Kidney (tissue), 14 donors: ENCODE results near the gene PLEKHA6. TPM values are rescaled to one million over a fixed set of nuclear protein-coding genes. Genes with fewer than 3 reads are reported as not detected.

Experiments
- DNase-seq, 5 donors: peaks; one replicate each; pipeline ENCODE4 v3.0.0-alpha.2; 2013 to 2020
- FAIRE-seq: peaks from 2 replicates; lab custom pipeline; 2012; peaks lifted over from hg19 to GRCh38; lab: Jason Lieb, UNC
- H3K27ac ChIP-seq, 2 donors: one replicate each; pipeline ENCODE4 v1.7.0; 2013; ENCODE audit warnings: low read depth in 2 of 2, low read length in 2 of 2, inconsistent platforms in 1 of 2
- H3K27me3 ChIP-seq: one replicate; pipeline ENCODE4 v1.7.1; 2013; ENCODE audit warnings: low read length, inconsistent platforms; ENCODE audit not compliant: control insufficient read depth, insufficient read depth
- H3K36me3 ChIP-seq, 3 donors: one replicate each; pipeline versions ENCODE4 v1.7.0 to v1.7.1; 2013; ENCODE audit warnings: low read length in 3 of 3, control low read depth in 1 of 3, inconsistent platforms in 1 of 3; ENCODE audit not compliant: insufficient read depth in 3 of 3, control insufficient read depth in 2 of 3
- H3K4me1 ChIP-seq, 3 donors: one replicate each; pipeline versions ENCODE4 v1.7.0 to v1.7.1; 2013; ENCODE audit warnings: low read length in 3 of 3, inconsistent platforms in 1 of 3, low read depth in 1 of 3; ENCODE audit not compliant: control insufficient read depth in 2 of 3, insufficient read depth in 2 of 3
- H3K4me3 ChIP-seq, 3 donors: one replicate each; pipeline versions ENCODE4 v1.7.0 to v1.8.1; 2013; ENCODE audit warnings: low read length in 3 of 3, control low read depth in 1 of 3, inconsistent platforms in 1 of 3
- H3K9ac ChIP-seq, 3 donors: one replicate each; pipeline versions ENCODE4 v1.7.0 to v1.7.1; 2013; ENCODE audit warnings: low read length in 3 of 3, control low read depth in 1 of 3, inconsistent platforms in 1 of 3
- H3K9me3 ChIP-seq, 3 donors: one replicate each; pipeline versions ENCODE4 v1.7.0 to v1.7.1; 2013; ENCODE audit warnings: low read length in 3 of 3, control low read depth in 1 of 3, inconsistent platforms in 1 of 3; ENCODE audit not compliant: control insufficient read depth in 2 of 3, insufficient read depth in 1 of 3
- intact Hi-C: fragments of 100-400 bp; cut with DNase I; formaldehyde crosslinking; loops from one replicate; pipeline ENCODE4 v1.11.1; 2022
- polyA plus RNA-seq: library from polyadenylated mRNA; stranded (reverse); fragments of 350-450 nt; fragmentation: Illumina TruSeq; extraction: RNeasy Lipid Tissue Mini Kit (QIAGEN cat#74804); gene quantifications from one replicate; pipeline ENCODE4 v1.2.3, GENCODE V29; 2014; ENCODE audit warnings: low read depth, low replicate concordance; ENCODE audit not compliant: insufficient read depth
- total RNA-seq: library from RNA; stranded (reverse); fragmentation: NEBNext Ultra II Directional; extraction: Animal tissue kit (Norgen Biotek cat#: 25700); gene quantifications from one replicate; pipeline ENCODE4 v1.2.1, GENCODE V29; 2021
- TF ChIP-seq, protein P1 (sequence below): IDR thresholded peaks from 3 replicates; pipeline ENCODE4 v1.5.1; 2012; ENCODE audit warnings: mild to moderate bottlenecking, moderate library complexity, borderline replicate concordance; ENCODE audit not compliant: insufficient read depth; ENCODE audit errors: extremely low read depth
- donor health status: control.
- donor health status: control.
- donor health status: control.
- donor health status: control.
- donor health status: control.
- donor health status: DM: yes; HTN: yes; CAD: no.
- donor health status: Normal renal cell carcinoma (clear cell type).

The PLEKHA6 gene
- total and polyA plus RNA-seq, 2 donors from 2014 or later = 17.5 to 65.1 TPM

DNA sequence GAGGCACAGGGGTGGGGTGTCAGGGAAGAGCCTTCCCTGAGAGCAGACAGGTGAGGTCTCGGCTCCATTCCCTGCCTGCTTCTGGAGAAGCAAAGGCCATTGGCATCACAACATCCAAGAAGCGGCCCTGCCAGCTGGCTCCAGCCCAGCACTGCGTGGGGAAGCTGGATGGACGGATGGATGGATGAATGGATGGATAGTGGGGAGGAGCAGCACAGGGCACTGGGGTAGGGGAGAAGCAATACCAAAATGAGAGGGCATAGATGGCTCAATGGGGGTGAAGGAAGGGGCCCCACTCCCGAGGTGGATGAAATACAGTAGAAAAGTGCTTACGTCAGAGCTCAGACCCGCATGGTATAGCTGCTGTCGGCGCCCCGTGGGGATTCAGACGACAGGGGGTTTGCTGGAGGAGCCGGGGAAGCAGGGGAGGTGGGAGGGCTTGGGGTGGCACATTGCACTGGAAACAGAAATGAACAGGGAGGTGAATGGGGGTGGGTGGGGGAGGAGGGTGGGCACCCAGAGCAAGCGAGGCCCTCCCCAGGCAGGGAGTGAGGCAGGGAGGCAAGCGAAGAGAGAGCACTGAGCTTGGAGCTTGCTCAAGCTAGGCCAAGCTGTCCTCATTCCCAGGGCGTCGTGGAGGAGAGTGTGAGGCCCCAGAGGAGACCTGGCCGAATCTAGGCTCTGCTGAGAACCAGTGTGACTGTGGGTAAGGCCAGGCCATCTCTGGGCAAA, 136.4 kb downstream of the PLEKHA6 start:
- no peak overlapping the region for H3K9ac ChIP-seq
- DNase-seq (no peak), FAIRE-seq (no peak)
- TF ChIP-seq, protein P1, sequence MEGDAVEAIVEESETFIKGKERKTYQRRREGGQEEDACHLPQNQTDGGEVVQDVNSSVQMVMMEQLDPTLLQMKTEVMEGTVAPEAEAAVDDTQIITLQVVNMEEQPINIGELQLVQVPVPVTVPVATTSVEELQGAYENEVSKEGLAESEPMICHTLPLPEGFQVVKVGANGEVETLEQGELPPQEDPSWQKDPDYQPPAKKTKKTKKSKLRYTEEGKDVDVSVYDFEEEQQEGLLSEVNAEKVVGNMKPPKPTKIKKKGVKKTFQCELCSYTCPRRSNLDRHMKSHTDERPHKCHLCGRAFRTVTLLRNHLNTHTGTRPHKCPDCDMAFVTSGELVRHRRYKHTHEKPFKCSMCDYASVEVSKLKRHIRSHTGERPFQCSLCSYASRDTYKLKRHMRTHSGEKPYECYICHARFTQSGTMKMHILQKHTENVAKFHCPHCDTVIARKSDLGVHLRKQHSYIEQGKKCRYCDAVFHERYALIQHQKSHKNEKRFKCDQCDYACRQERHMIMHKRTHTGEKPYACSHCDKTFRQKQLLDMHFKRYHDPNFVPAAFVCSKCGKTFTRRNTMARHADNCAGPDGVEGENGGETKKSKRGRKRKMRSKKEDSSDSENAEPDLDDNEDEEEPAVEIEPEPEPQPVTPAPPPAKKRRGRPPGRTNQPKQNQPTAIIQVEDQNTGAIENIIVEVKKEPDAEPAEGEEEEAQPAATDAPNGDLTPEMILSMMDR = no peak
- H3K27me3 ChIP-seq = no peaks in the 10 kb centered on the region
- no peaks in the 10 kb centered on the region for H3K9me3 ChIP-seq
- no peak overlapping the region for H3K4me3 ChIP-seq
- intact Hi-C loops = no loop called here
- H3K36me3 ChIP-seq = peaks cover 0 to 27% (median 22%) of the 10 kb centered on the region in 3 donors
- peaks cover 0 to 20% (median 19%) of the 10 kb centered on the region in 3 donors for H3K4me1 ChIP-seq
- H3K27ac ChIP-seq = no peak overlapping the region

DNA sequence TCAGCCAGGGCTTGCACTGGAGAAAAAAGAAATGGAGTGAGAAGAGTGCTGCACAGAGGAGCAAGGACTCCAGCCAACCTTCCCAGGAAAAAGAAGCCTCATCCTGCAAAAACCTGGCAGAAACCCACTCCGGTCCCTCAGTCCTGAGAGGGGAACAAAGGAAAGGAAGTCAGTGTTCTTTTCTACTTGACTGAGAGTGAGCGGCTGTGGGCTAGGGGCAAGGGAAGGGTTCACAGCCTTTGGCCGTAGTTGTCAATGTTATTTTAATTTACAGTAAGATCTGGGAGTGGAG, 137.0 kb downstream of the PLEKHA6 start:
- no peak overlapping the region for H3K27ac ChIP-seq
- peaks cover 0 to 19% (median 18%) of the 10 kb centered on the region in 3 donors for H3K4me1 ChIP-seq
- H3K9ac ChIP-seq = no peak overlapping the region
- no peak for FAIRE-seq
- DNase-seq = no peak
- H3K9me3 ChIP-seq = no peaks in the 10 kb centered on the region
- no peak overlapping the region for H3K4me3 ChIP-seq
- TF ChIP-seq, protein P1 = no peak
- H3K27me3 ChIP-seq = no peaks in the 10 kb centered on the region
- intact Hi-C loops = no loop called here
- H3K36me3 ChIP-seq = peaks cover 0 to 24% (median 16%) of the 10 kb centered on the region in 3 donors

DNA sequence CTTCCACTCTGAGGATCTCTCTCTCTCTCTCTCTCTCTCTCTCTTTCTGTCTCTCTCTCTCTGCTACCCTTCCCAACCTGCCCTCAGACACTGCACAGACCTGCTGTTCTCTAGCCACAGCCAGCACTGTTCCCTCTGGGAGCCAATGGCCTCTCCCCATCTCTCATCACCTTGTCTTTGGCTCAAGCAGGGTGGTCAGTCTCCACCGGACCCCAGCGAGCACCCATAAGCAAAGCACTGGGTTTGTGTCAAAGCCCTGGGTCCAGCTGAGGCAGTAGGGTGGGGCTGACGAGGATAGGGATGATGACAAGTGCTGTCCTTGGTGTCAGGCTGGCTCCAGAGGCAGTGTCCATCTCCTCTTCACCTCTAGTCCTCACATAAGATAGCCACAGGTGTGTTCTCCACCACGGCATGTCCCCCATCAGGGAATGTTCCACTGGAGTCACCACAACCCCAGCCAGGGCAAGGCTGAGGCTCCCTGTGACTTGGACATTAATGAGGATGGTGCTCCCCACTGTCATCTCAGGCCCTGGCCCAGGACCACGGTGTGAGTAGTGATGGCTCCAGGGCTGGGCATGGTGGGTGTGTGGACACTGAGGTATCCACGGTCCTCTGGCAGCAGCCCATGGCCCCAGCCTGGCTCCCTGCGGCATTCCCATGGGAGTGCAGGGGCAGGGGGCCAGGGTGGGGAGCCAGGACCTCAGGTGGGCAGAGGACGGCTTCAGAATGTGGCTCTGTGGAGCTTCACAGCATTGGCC, 137.5 kb downstream of the PLEKHA6 start:
- H3K9ac ChIP-seq = no peak overlapping the region
- FAIRE-seq = no peak
- intact Hi-C loops = no loop called here
- no peak overlapping the region for H3K27ac ChIP-seq
- H3K36me3 ChIP-seq = peaks cover 0 to 19% (median 16%) of the 10 kb centered on the region in 3 donors
- H3K9me3 ChIP-seq = no peaks in the 10 kb centered on the region
- no peak overlapping the region for H3K4me3 ChIP-seq
- peaks cover 0 to 18% (median 18%) of the 10 kb centered on the region in 3 donors for H3K4me1 ChIP-seq
- TF ChIP-seq, protein P1 = no peak
- DNase-seq = no peak
- no peaks in the 10 kb centered on the region for H3K27me3 ChIP-seq
